SK-N-SH treated with all-trans-retinoic acid at 6 μM for 48 hours (cell line): ENCODE results near the gene SOX13.

Source experiments
- TCF4 ChIP-seq: fragments of 250-450 bp; sonication (Bioruptor Pico); IDR thresholded peaks from 2 replicates; pipeline ENCODE4 v1.8.0; 2021; ENCODE audit warnings: mild to moderate bottlenecking, moderate library complexity, borderline replicate concordance
- TF ChIP-seq, protein P1 (sequence below): fragments of 250-450 bp; sonication (Bioruptor Pico); IDR thresholded peaks from 2 replicates; pipeline ENCODE4 v1.8.0; 2020; ENCODE audit warnings: mild to moderate bottlenecking, moderate library complexity, borderline replicate concordance

DNA sequence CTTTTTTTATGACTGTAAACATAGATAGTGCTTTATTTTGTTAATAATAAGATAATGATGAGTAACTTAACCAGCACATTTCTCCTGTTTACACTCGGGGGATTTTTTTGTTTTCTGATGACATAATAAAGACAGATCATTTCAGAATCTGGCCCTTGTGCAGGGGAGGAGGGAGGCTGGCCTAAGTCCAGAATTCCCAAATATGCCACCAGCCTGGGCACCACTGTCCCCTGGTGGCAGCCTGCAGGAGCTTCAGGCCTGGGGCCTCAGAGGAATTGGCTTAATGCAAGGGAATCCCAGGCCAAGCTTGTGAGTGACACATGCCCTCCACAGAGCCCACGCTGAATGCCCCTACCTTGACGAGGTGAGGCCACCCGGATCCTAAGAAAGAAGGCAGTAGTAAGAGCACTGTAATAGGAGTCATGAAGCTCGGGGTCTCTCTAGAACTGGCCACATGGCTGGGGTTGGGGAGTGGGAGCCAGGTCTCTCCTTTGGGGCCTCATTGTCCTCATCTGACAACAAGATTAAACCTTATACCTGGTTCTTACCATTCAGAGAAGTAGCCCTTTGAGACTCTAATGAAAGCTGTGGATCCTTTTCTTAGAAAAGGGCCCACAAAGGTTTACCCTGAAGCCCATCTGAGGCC lies 54.8 kb downstream of the SOX13 start:
- TF ChIP-seq TCF4: no peak
- TF ChIP-seq, protein P1, sequence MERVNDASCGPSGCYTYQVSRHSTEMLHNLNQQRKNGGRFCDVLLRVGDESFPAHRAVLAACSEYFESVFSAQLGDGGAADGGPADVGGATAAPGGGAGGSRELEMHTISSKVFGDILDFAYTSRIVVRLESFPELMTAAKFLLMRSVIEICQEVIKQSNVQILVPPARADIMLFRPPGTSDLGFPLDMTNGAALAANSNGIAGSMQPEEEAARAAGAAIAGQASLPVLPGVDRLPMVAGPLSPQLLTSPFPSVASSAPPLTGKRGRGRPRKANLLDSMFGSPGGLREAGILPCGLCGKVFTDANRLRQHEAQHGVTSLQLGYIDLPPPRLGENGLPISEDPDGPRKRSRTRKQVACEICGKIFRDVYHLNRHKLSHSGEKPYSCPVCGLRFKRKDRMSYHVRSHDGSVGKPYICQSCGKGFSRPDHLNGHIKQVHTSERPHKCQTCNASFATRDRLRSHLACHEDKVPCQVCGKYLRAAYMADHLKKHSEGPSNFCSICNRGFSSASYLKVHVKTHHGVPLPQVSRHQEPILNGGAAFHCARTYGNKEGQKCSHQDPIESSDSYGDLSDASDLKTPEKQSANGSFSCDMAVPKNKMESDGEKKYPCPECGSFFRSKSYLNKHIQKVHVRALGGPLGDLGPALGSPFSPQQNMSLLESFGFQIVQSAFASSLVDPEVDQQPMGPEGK (CRISPR knock-in tag): no peak
